Measurements from ENCODE around the gene GALNT18. TPM values are rescaled to one million over a fixed set of nuclear protein-coding genes. Genes with fewer than 3 reads are reported as not detected.

The GALNT18 gene
- total and polyA plus RNA-seq, 4 donors = 2.1 to 11.0 (median 3.8) TPM

DNA sequence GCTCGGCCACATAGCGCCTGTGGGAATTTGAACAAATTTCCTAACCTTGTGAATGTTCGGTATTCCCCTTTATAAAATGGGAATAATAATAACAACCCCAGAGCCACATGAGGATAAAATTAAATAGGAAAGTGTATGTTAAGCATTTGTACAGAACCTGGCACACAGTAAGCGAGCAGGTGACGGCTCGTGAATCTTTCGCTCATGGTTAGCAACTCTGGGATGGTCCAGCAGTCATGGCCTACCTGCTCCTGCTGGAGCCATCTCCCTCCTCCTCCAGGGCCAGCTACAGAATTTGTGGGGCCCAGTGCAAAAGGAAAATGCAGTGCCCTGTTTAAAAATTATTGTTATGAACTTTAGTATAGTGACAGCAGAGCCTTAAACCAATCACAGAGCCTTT lies 180.3 kb downstream of the GALNT18 start:
- no peaks in the 10 kb centered on the region for H3K36me3 ChIP-seq (ENCODE audit: control insufficient read depth in 4 of 4, insufficient read depth in 3 of 4, low read depth in 1 of 4, low read length in 3 of 4)
- peak overlapping the region in 1 of 2 donors; percentile 8 for H3K27ac ChIP-seq (ENCODE audit: low read depth in 1 of 2, low read length in 2 of 2)
- no peaks in the 10 kb centered on the region for H3K9me3 ChIP-seq (ENCODE audit: control insufficient read depth in 4 of 4, low read length in 3 of 4)
- H3K27me3 ChIP-seq (ENCODE audit: control insufficient read depth in 4 of 4, insufficient read depth in 4 of 4, low read length in 3 of 4) = no peaks in the 10 kb centered on the region
- H3K9ac ChIP-seq (ENCODE audit: low read depth in 1 of 2, low read length in 2 of 2) = no peak overlapping the region
- WGBS = 69% methylated on average over 7 of the region's 7 CpGs
- H3K4me3 ChIP-seq (ENCODE audit: low read depth in 1 of 3, low read length in 3 of 3) = no peak overlapping the region
- DNase-seq (ENCODE audit: low spot score) = no peak
- TF ChIP-seq, protein P1, sequence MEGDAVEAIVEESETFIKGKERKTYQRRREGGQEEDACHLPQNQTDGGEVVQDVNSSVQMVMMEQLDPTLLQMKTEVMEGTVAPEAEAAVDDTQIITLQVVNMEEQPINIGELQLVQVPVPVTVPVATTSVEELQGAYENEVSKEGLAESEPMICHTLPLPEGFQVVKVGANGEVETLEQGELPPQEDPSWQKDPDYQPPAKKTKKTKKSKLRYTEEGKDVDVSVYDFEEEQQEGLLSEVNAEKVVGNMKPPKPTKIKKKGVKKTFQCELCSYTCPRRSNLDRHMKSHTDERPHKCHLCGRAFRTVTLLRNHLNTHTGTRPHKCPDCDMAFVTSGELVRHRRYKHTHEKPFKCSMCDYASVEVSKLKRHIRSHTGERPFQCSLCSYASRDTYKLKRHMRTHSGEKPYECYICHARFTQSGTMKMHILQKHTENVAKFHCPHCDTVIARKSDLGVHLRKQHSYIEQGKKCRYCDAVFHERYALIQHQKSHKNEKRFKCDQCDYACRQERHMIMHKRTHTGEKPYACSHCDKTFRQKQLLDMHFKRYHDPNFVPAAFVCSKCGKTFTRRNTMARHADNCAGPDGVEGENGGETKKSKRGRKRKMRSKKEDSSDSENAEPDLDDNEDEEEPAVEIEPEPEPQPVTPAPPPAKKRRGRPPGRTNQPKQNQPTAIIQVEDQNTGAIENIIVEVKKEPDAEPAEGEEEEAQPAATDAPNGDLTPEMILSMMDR (IDR thresholded peaks at IDR 0.05; ENCODE audit: low read depth, low read length, missing input control) = no peak
- TF ChIP-seq HNF4A (conservative IDR thresholded peaks at IDR 0.05) = no peak
- TF ChIP-seq RXRA (IDR thresholded peaks at IDR 0.05) = no peak
- no peak for TF ChIP-seq JUND (IDR thresholded peaks at IDR 0.05)
- no peak for TF ChIP-seq RAD21 (IDR thresholded peaks at IDR 0.05)
- TF ChIP-seq EGR1 (IDR thresholded peaks at IDR 0.05; ENCODE audit: low read depth in 2 of 2) = no peak
- no peak for TF ChIP-seq FOXA2 (IDR thresholded peaks at IDR 0.05)
- TF ChIP-seq HNF4G (IDR thresholded peaks at IDR 0.05) = no peak
- TF ChIP-seq TAF1 (conservative IDR thresholded peaks at IDR 0.05) = no peak
- TF ChIP-seq SP1 (IDR thresholded peaks at IDR 0.05) = no peak
- TF ChIP-seq YY1 (IDR thresholded peaks at IDR 0.05) = no peak
- no peak for TF ChIP-seq NR2F2 (IDR thresholded peaks at IDR 0.05)
- TF ChIP-seq, protein P2, sequence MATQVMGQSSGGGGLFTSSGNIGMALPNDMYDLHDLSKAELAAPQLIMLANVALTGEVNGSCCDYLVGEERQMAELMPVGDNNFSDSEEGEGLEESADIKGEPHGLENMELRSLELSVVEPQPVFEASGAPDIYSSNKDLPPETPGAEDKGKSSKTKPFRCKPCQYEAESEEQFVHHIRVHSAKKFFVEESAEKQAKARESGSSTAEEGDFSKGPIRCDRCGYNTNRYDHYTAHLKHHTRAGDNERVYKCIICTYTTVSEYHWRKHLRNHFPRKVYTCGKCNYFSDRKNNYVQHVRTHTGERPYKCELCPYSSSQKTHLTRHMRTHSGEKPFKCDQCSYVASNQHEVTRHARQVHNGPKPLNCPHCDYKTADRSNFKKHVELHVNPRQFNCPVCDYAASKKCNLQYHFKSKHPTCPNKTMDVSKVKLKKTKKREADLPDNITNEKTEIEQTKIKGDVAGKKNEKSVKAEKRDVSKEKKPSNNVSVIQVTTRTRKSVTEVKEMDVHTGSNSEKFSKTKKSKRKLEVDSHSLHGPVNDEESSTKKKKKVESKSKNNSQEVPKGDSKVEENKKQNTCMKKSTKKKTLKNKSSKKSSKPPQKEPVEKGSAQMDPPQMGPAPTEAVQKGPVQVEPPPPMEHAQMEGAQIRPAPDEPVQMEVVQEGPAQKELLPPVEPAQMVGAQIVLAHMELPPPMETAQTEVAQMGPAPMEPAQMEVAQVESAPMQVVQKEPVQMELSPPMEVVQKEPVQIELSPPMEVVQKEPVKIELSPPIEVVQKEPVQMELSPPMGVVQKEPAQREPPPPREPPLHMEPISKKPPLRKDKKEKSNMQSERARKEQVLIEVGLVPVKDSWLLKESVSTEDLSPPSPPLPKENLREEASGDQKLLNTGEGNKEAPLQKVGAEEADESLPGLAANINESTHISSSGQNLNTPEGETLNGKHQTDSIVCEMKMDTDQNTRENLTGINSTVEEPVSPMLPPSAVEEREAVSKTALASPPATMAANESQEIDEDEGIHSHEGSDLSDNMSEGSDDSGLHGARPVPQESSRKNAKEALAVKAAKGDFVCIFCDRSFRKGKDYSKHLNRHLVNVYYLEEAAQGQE (IDR thresholded peaks at IDR 0.05) = no peak
- TF ChIP-seq, protein P3, sequence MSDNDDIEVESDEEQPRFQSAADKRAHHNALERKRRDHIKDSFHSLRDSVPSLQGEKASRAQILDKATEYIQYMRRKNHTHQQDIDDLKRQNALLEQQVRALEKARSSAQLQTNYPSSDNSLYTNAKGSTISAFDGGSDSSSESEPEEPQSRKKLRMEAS (IDR thresholded peaks at IDR 0.05) = no peak
- no peak for TF ChIP-seq FOXA1 (IDR thresholded peaks at IDR 0.05)
- TF ChIP-seq GABPA (IDR thresholded peaks at IDR 0.05 in 1 of 2, conservative IDR thresholded peaks at IDR 0.05 in 1 of 2) = no peak
- TF ChIP-seq, protein P4, sequence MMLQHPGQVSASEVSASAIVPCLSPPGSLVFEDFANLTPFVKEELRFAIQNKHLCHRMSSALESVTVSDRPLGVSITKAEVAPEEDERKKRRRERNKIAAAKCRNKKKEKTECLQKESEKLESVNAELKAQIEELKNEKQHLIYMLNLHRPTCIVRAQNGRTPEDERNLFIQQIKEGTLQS (IDR thresholded peaks at IDR 0.05) = no peak
- TF ChIP-seq, protein P5, sequence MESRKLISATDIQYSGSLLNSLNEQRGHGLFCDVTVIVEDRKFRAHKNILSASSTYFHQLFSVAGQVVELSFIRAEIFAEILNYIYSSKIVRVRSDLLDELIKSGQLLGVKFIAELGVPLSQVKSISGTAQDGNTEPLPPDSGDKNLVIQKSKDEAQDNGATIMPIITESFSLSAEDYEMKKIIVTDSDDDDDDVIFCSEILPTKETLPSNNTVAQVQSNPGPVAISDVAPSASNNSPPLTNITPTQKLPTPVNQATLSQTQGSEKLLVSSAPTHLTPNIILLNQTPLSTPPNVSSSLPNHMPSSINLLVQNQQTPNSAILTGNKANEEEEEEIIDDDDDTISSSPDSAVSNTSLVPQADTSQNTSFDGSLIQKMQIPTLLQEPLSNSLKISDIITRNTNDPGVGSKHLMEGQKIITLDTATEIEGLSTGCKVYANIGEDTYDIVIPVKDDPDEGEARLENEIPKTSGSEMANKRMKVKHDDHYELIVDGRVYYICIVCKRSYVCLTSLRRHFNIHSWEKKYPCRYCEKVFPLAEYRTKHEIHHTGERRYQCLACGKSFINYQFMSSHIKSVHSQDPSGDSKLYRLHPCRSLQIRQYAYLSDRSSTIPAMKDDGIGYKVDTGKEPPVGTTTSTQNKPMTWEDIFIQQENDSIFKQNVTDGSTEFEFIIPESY (IDR thresholded peaks at IDR 0.05) = no peak
- H3K4me1 ChIP-seq (ENCODE audit: control insufficient read depth in 4 of 4, insufficient read depth in 4 of 4, low read length in 3 of 4) = peaks cover 22 to 79% (median 68%) of the 10 kb centered on the region in 4 donors

All from liver (tissue), 9 donors.